Right lobe of liver (tissue), 6 donors: Measurements from ENCODE around the gene CTAG1B. TPM values are rescaled to one million over a fixed set of nuclear protein-coding genes. Genes with fewer than 3 reads are reported as not detected.

Experiments used
- ATAC-seq, 4 donors: fragments of 200-7000 bp; cut with Tn5 transposase; one replicate each; pipeline ENCODE4 v1.9.1; 2020; ENCODE audit warnings: mild to moderate bottlenecking in 4 of 4, moderate library complexity in 4 of 4
- DNase-seq, 3 donors: peaks; one replicate each; pipeline ENCODE4 v3.0.0-alpha.2; 2020
- H3K27ac ChIP-seq, 3 donors: fragments of 200-600 bp; one replicate each; pipeline ENCODE4 v1.8.0; 2022
- H3K27me3 ChIP-seq, 2 donors: fragments of 200-600 bp; one replicate each; pipeline ENCODE4 v1.8.0; 2022
- H3K36me3 ChIP-seq, 4 donors: fragments of 200-600 bp; sonication (generic) in 1 of 4; one replicate each; pipeline versions ENCODE4 v1.5.1 to v1.8.0; 2017 to 2022; ENCODE audit warnings: control low read depth in 1 of 4
- H3K4me1 ChIP-seq, 4 donors: fragments of 200-600 bp; sonication (generic) in 1 of 4; one replicate each; pipeline versions ENCODE4 v1.5.1 to v1.8.0; 2017 to 2022; ENCODE audit warnings: control low read depth in 1 of 4
- H3K4me3 ChIP-seq, 3 donors: fragments of 200-600 bp; one replicate each; pipeline ENCODE4 v1.8.0; 2022
- H3K9me3 ChIP-seq, 4 donors: fragments of 200-600 bp; sonication (generic) in 1 of 4; one replicate each; pipeline versions ENCODE4 v1.5.1 to v1.8.0; 2017 to 2022; ENCODE audit warnings: control low read depth in 1 of 4
- CTCF ChIP-seq, 4 donors: fragments of 200-600 bp in 3 of 4; fragments of 450-650 bp in 1 of 4; IDR thresholded peaks; one replicate each; pipeline versions ENCODE4 v1.5.1 to v1.8.0; 2016 to 2022; ENCODE audit warnings: antibody characterized with exemption in 4 of 4, mild to moderate bottlenecking in 2 of 4
- POLR2A ChIP-seq: fragments of 450-650 bp; IDR thresholded peaks from one replicate; pipeline ENCODE4 v1.6.1; 2017; ENCODE audit warnings: antibody characterized with exemption, mild to moderate bottlenecking
- WGBS: methylation state at CpG from one replicate; pipeline ENCODE4 v1.1.6; 2018; ENCODE audit warnings: low coverage, low lambda C conversion rate; ENCODE audit not compliant: insufficient coverage; ENCODE audit errors: missing lambda C conversion rate; 5-methylcytosine and 5-hydroxymethylcytosine counted together
- intact Hi-C, 2 donors: fragments of 100-400 bp; cut with DNase I; formaldehyde crosslinking; loops; one replicate each; pipeline versions ENCODE4 v1.11.2 to v1.14.1; 2022
- total RNA-seq, 6 experiments: library from RNA; depleted of rRNA in 2 of 6; stranded (reverse); fragments of >200 nt in 2 of 6; fragmentation: NEBNext Ultra II Directional in 3 of 6; extraction: Animal tissue kit (Norgen Biotek cat#: 25700) in 3 of 6; gene quantifications; one replicate each; pipeline versions ENCODE4 v1.1.0 to v1.2.4, GENCODE V29; 2016 to 2023
- donor health status: DM: no; HTN: yes; CAD: no.
- donor health status: DM: no; HTN: no; CAD: no.
- donor health status: DM: no; HTN: no; CAD: no.
- donor health status: DM: no; HTN: yes; CAD: no.
- donor health status: DM: no; HTN: yes; CAD: no.

The CTAG1B gene
- total RNA-seq, 6 experiments from 2014 or later: not detected

- no peak overlapping the region for H3K4me3 ChIP-seq
- no peaks in the 10 kb centered on the region for H3K9me3 ChIP-seq
- TF ChIP-seq CTCF (IDR thresholded peaks at IDR 0.05): no peak
- no peak for TF ChIP-seq POLR2A
- H3K4me1 ChIP-seq: peaks cover 0 to 3% (median 0%) of the 10 kb centered on the region in 4 donors
- no peak for DNase-seq
- H3K27ac ChIP-seq: no peak overlapping the region
- H3K27me3 ChIP-seq: no peaks in the 10 kb centered on the region
- H3K36me3 ChIP-seq: no peaks in the 10 kb centered on the region
- ATAC-seq: peak in 3 of 4 donors; percentile 21 to 83 (median 50)
- 63% methylated on average over 6 of the region's 13 CpGs for WGBS
- intact Hi-C loops: no loop called here
These were observed 15.3 kb downstream of the CTAG1B start for GRCh38 chrX:154603438-154604430.

GRCh38 chrX:154602766-154603437, 16.2 kb downstream of the CTAG1B start:
- no peaks in the 10 kb centered on the region for H3K27me3 ChIP-seq
- H3K27ac ChIP-seq: no peak overlapping the region
- no peak for DNase-seq
- H3K36me3 ChIP-seq: no peaks in the 10 kb centered on the region
- H3K4me1 ChIP-seq: peaks cover 0 to 3% (median 0%) of the 10 kb centered on the region in 4 donors
- ATAC-seq: no peak
- H3K9me3 ChIP-seq: no peaks in the 10 kb centered on the region
- TF ChIP-seq CTCF (IDR thresholded peaks at IDR 0.05): no peak
- TF ChIP-seq POLR2A: no peak
- no peak overlapping the region for H3K4me3 ChIP-seq
- intact Hi-C loops: no loop called here
- 76% methylated on average over 12 of the region's 18 CpGs for WGBS

GRCh38 chrX:154602226-154602625, 16.9 kb downstream of the CTAG1B start:
- no peaks in the 10 kb centered on the region for H3K27me3 ChIP-seq
- H3K4me3 ChIP-seq: no peak overlapping the region
- peaks cover 0 to 2% (median 0%) of the 10 kb centered on the region in 4 donors for H3K4me1 ChIP-seq
- intact Hi-C loops: no loop called here
- H3K9me3 ChIP-seq: no peaks in the 10 kb centered on the region
- H3K36me3 ChIP-seq: no peaks in the 10 kb centered on the region
- 88% methylated on average over 4 of the region's 13 CpGs for WGBS
- ATAC-seq (peak in 1 of 4 donors; percentile 26), DNase-seq (no peak)
- TF ChIP-seq POLR2A: no peak
- no peak for TF ChIP-seq CTCF (IDR thresholded peaks at IDR 0.05)
- no peak overlapping the region for H3K27ac ChIP-seq

GRCh38 chrX:154600759-154601374, 18.2 kb downstream of the CTAG1B start:
- ATAC-seq: no peak
- Histone ChIP-seq H3K27me3 (no peaks in the 10 kb centered on the region), H3K4me3 (no peak overlapping the region), H3K27ac (no peak overlapping the region), H3K9me3 (no peaks in the 10 kb centered on the region), H3K36me3 (no peaks in the 10 kb centered on the region), H3K4me1 (no peaks in the 10 kb centered on the region)
- WGBS: 29% methylated on average over 1 of the region's 15 CpGs
- intact Hi-C loops: no loop called here
- no peak for DNase-seq
- TF ChIP-seq CTCF (IDR thresholded peaks at IDR 0.05): no peak
- TF ChIP-seq POLR2A: no peak
